MCF 10A (cell line): Measurements from ENCODE around the gene CWF19L2. TPM values are rescaled to one million over a fixed set of nuclear protein-coding genes. Genes with fewer than 3 reads are reported as not detected.

ENCODE experiments used
- BruUV-seq: library from RNA; stranded (reverse); fragments of 400-500 nt; replicated peaks from 2 replicates; lab custom pipeline; 2021; lab: Mats Ljungman, UMichigan
- CTCF ChIA-PET: fragments of 300-600 bp; sonication (Branson Sonifier 250); formaldehyde crosslinking; extraction: SDS; loops from one replicate; lab custom pipeline; 2021; ENCODE audit warnings: antibody characterized with exemption, inconsistent platforms; lab: Yijun Ruan, JAX
- POLR2A ChIA-PET: fragments of 300-600, 350-650 bp; sonication (Branson Sonifier 250); formaldehyde crosslinking; extraction: SDS; loops from one replicate; lab custom pipeline; 2020; ENCODE audit warnings: antibody characterized with exemption, inconsistent platforms; lab: Yijun Ruan, JAX
- DNase-seq: peaks from one replicate; pipeline ENCODE4 v3.0.0-alpha.2; 2018; ENCODE audit not compliant: unreplicated experiment
- H3K27ac Mint-ChIP-seq: one replicate; pipeline ENCODE4 v1.8.0; 2022; ENCODE audit warnings: mild to moderate bottlenecking, low read depth, mixed read lengths; ENCODE audit not compliant: unreplicated experiment
- H3K27me3 Mint-ChIP-seq: one replicate; pipeline ENCODE4 v1.8.0; 2022; ENCODE audit warnings: mixed read lengths; ENCODE audit not compliant: insufficient read depth, unreplicated experiment
- H3K36me3 Mint-ChIP-seq: one replicate; pipeline ENCODE4 v1.8.0; 2022; ENCODE audit warnings: mild to moderate bottlenecking, moderate library complexity, mixed read lengths; ENCODE audit not compliant: insufficient read depth, unreplicated experiment
- H3K4me1 Mint-ChIP-seq: one replicate; pipeline ENCODE4 v1.8.0; 2022; ENCODE audit warnings: mixed read lengths; ENCODE audit not compliant: insufficient read depth, unreplicated experiment
- H3K4me3 Mint-ChIP-seq: one replicate; pipeline ENCODE4 v1.8.0; 2022; ENCODE audit warnings: mild to moderate bottlenecking, moderate library complexity, mixed read lengths; ENCODE audit not compliant: unreplicated experiment
- H3K9me3 Mint-ChIP-seq: one replicate; pipeline ENCODE4 v1.8.0; 2022; ENCODE audit warnings: mixed read lengths; ENCODE audit not compliant: unreplicated experiment
- intact Hi-C: fragments of 100-400 bp; cut with micrococcal nuclease; formaldehyde crosslinking; loops from 2 replicates; pipeline ENCODE4 v1.14.1; 2022
- total RNA-seq: library from RNA; stranded (reverse); gene quantifications from 2 replicates; pipeline ENCODE4 v1.2.3, GENCODE V29; 2022
- TF ChIP-seq, protein P1 (sequence below): fragments of 200-600 bp; IDR thresholded peaks from one replicate; pipeline ENCODE4 v1.8.0; 2022; ENCODE audit warnings: antibody characterized with exemption, mild to moderate bottlenecking; ENCODE audit not compliant: unreplicated experiment

Gene CWF19L2
- total RNA-seq, 1 experiment from 2014 or later = 8.5 TPM

GRCh38 chr11:107359701-107360100, 97.9 kb downstream of the CWF19L2 start:
- Mint-ChIP-seq H3K27ac (no peak overlapping the region), H3K4me1 (no peaks in the 10 kb centered on the region), H3K9me3 (no peaks in the 10 kb centered on the region), H3K4me3 (no peak overlapping the region), H3K36me3 (no peaks in the 10 kb centered on the region), H3K27me3 (no peaks in the 10 kb centered on the region)
- BruUV-seq = no TSS peak
- POLR2A ChIA-PET = no interaction called here
- TF ChIP-seq, protein P1, sequence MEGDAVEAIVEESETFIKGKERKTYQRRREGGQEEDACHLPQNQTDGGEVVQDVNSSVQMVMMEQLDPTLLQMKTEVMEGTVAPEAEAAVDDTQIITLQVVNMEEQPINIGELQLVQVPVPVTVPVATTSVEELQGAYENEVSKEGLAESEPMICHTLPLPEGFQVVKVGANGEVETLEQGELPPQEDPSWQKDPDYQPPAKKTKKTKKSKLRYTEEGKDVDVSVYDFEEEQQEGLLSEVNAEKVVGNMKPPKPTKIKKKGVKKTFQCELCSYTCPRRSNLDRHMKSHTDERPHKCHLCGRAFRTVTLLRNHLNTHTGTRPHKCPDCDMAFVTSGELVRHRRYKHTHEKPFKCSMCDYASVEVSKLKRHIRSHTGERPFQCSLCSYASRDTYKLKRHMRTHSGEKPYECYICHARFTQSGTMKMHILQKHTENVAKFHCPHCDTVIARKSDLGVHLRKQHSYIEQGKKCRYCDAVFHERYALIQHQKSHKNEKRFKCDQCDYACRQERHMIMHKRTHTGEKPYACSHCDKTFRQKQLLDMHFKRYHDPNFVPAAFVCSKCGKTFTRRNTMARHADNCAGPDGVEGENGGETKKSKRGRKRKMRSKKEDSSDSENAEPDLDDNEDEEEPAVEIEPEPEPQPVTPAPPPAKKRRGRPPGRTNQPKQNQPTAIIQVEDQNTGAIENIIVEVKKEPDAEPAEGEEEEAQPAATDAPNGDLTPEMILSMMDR = no peak
- DNase-seq = no peak
- intact Hi-C loops = no loop called here
- CTCF ChIA-PET = no interaction called here

- intact Hi-C loops = no loop called here
- BruUV-seq = no TSS peak
- TF ChIP-seq, protein P1 = no peak
- Mint-ChIP-seq H3K4me3 (no peak overlapping the region), H3K36me3 (no peaks in the 10 kb centered on the region), H3K4me1 (no peaks in the 10 kb centered on the region), H3K27me3 (no peaks in the 10 kb centered on the region), H3K9me3 (no peaks in the 10 kb centered on the region), H3K27ac (no peak overlapping the region)
- DNase-seq = no peak
- POLR2A ChIA-PET = no interaction called here
- CTCF ChIA-PET = no interaction called here
Measured at GRCh38 chr11:107357877-107358276, 99.7 kb downstream of the CWF19L2 start.

- intact Hi-C loops = no loop called here
- no TSS peak for BruUV-seq
- CTCF ChIA-PET = no interaction called here
- Mint-ChIP-seq H3K27ac (no peak overlapping the region), H3K36me3 (no peaks in the 10 kb centered on the region), H3K4me3 (no peak overlapping the region), H3K27me3 (no peaks in the 10 kb centered on the region), H3K4me1 (no peaks in the 10 kb centered on the region), H3K9me3 (no peaks in the 10 kb centered on the region)
- TF ChIP-seq, protein P1 = no peak
- no peak for DNase-seq
- POLR2A ChIA-PET = no interaction called here
Measured at GRCh38 chr11:107354780-107355179, 102.8 kb downstream of the CWF19L2 start.

- no peaks in the 10 kb centered on the region for H3K4me1 Mint-ChIP-seq
- intact Hi-C loops = no loop called here
- TF ChIP-seq, protein P1 = no peak
- POLR2A ChIA-PET = interaction anchor here (1.4 kb wide), 1 partner anchor 11 kb away, joined by 3 read pairs; no protein-coding TSS in a partner anchor
- no peaks in the 10 kb centered on the region for H3K9me3 Mint-ChIP-seq
- CTCF ChIA-PET = no interaction called here
- no peaks in the 10 kb centered on the region for H3K27me3 Mint-ChIP-seq
- H3K27ac Mint-ChIP-seq = no peak overlapping the region
- no peak for DNase-seq
- H3K36me3 Mint-ChIP-seq = no peaks in the 10 kb centered on the region
- BruUV-seq = no TSS peak
- no peak overlapping the region for H3K4me3 Mint-ChIP-seq
Measured at GRCh38 chr11:107337917-107338316, 119.7 kb downstream of the CWF19L2 start.
